Cardiac muscle cell (in vitro differentiated cells and primary cell): ENCODE measurements around the gene SIRT2. TPM values are rescaled to one million over a fixed set of nuclear protein-coding genes. Genes with fewer than 3 reads are reported as not detected.
"Not testable (repeated sequence)": the region's sequence is repeated elsewhere in the genome, so short reads cannot be mapped to it uniquely, and the experiment has no call there.

ENCODE experiments used
- DNase-seq, 2 donors: peaks; one replicate each; pipeline versions ENCODE4 v3.0.0 to v3.0.0-alpha.2; 2010 to 2017; ENCODE audit warnings: low read depth in 1 of 2, low spot score in 1 of 2
- H3K27ac ChIP-seq: fragments of 200-600 bp; sonication (generic); 2 replicates; pipeline ENCODE4 v1.5.1; 2016
- H3K27me3 ChIP-seq: fragments of 200-600 bp; sonication (generic); 2 replicates; pipeline ENCODE4 v1.6.0; 2016; ENCODE audit warnings: control low read depth
- H3K36me3 ChIP-seq: fragments of 200-600 bp; sonication (generic); 2 replicates; pipeline ENCODE4 v1.5.1; 2016; ENCODE audit warnings: control low read depth
- H3K4me1 ChIP-seq: fragments of 200-600 bp; sonication (generic); 2 replicates; pipeline ENCODE4 v1.8.1; 2017; ENCODE audit warnings: low read depth, mild to moderate bottlenecking, mixed run types
- H3K4me3 ChIP-seq: fragments of 200-600 bp; sonication (generic); 2 replicates; pipeline ENCODE4 v1.5.1; 2016; ENCODE audit warnings: mild to moderate bottlenecking
- H3K9me3 ChIP-seq: fragments of 200-600 bp; sonication (generic); 2 replicates; pipeline ENCODE4 v1.5.1; 2017; ENCODE audit warnings: low read depth, mild to moderate bottlenecking, control low read depth
- polyA plus RNA-seq: library from polyadenylated mRNA; unstranded; fragments of >200 nt; fragmentation: Nextera tagmentation; extraction: Ambion mirVana; gene quantifications from 2 replicates; pipeline ENCODE4 v1.2.1, GENCODE V29; 2016
- total RNA-seq: library from RNA; depleted of rRNA; stranded (reverse); fragments of >200 nt; gene quantifications from 2 replicates; pipeline ENCODE4 v1.2.3, GENCODE V29; 2016
- TF ChIP-seq, protein P1 (sequence below): IDR thresholded peaks from 2 replicates; pipeline ENCODE4 v1.5.1; 2012; ENCODE audit warnings: low read depth, mild to moderate bottlenecking, low read length

Gene SIRT2
- total and polyA plus RNA-seq, 2 experiments from 2014 or later = 33.4 to 33.5 TPM

DNA sequence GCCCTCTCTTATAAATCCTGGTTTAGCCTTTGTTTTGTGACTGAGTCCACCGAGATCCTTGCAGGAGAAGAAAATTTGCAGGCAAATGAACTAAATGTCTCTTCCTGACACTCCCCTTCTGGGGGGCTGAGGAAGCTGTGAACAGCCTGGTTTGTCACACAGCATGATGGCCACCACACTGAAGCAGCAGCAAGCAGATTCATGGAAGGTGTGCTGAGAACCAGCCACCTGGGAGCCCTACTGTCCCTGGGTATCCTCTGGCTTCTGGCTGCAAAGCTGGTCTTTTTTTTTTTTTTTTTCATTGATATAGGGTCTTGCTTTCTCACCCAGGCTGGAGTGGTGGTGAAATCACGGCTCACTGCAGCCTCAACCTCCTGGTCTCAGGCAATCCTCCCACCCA, 42.6 kb upstream of the SIRT2 start:
- Histone ChIP-seq H3K4me3 (no peak overlapping the region), H3K27ac (no peak overlapping the region), H3K27me3 (no peaks in the 10 kb centered on the region), H3K36me3 (peaks cover 4% of the 10 kb centered on the region), H3K4me1 (no peaks in the 10 kb centered on the region), H3K9me3 (no peaks in the 10 kb centered on the region)
- TF ChIP-seq, protein P1, sequence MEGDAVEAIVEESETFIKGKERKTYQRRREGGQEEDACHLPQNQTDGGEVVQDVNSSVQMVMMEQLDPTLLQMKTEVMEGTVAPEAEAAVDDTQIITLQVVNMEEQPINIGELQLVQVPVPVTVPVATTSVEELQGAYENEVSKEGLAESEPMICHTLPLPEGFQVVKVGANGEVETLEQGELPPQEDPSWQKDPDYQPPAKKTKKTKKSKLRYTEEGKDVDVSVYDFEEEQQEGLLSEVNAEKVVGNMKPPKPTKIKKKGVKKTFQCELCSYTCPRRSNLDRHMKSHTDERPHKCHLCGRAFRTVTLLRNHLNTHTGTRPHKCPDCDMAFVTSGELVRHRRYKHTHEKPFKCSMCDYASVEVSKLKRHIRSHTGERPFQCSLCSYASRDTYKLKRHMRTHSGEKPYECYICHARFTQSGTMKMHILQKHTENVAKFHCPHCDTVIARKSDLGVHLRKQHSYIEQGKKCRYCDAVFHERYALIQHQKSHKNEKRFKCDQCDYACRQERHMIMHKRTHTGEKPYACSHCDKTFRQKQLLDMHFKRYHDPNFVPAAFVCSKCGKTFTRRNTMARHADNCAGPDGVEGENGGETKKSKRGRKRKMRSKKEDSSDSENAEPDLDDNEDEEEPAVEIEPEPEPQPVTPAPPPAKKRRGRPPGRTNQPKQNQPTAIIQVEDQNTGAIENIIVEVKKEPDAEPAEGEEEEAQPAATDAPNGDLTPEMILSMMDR = no peak
- no peak for DNase-seq

DNA sequence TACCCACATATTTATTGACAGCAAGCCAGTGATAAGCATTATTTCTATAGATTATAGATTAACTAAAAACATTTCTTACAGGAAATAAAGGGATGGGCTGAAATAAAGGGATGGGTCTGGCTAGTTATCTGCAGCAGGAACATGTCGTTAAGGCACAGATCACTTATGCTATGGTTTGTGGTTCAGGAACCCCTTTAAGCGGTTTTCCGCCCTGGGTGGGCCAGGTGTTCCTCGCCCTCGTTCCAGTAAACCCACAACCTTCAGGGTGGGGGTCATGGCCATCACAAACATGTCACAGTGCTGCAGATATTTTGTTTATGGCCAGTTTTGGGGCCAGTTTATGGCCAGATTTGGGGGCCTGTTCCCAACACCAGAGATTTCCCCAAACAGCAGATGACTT, 42.0 kb upstream of the SIRT2 start:
- H3K27ac ChIP-seq, H3K9me3 ChIP-seq, H3K36me3 ChIP-seq: not testable (repeated sequence)

GRCh38 chr19:38939957-38940356, 40.5 kb upstream of the SIRT2 start:
- Histone ChIP-seq H3K27ac (no peak overlapping the region), H3K4me3 (no peak overlapping the region), H3K36me3 (peaks cover 4% of the 10 kb centered on the region), H3K27me3 (no peaks in the 10 kb centered on the region), H3K4me1 (no peaks in the 10 kb centered on the region), H3K9me3 (no peaks in the 10 kb centered on the region)
- TF ChIP-seq, protein P1 = no peak
- no peak for DNase-seq

More for the DNA sequence above, 42.0 kb upstream of the SIRT2 start:
- H3K4me3 ChIP-seq, DNase-seq, H3K27me3 ChIP-seq, H3K4me1 ChIP-seq: not testable (repeated sequence)

DNA sequence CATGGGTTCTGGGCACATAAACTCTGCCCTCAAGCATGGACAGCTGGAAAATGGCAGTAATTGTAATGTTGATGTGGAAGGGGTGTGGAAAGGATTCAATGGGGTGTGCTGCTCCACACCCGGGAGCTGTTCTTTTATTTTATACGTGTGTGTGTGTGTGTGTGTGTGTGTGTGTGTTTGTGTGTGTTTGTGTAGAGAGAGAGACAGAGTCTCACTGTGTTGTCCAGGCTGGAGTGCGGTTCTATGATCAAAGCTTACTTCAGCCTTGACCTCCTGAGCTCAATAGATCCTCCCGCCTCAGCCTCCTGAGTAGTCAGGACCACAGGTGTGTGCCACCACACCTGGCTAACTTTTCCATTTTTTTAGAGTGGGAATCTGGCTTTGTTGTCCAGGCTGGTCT, 34.1 kb upstream of the SIRT2 start:
- Histone ChIP-seq H3K27me3 (no peaks in the 10 kb centered on the region), H3K36me3 (no peaks in the 10 kb centered on the region), H3K27ac (no peak overlapping the region), H3K4me3 (no peak overlapping the region), H3K4me1 (no peaks in the 10 kb centered on the region), H3K9me3 (no peaks in the 10 kb centered on the region)
- TF ChIP-seq, protein P1 = no peak
- DNase-seq = no peak

DNA sequence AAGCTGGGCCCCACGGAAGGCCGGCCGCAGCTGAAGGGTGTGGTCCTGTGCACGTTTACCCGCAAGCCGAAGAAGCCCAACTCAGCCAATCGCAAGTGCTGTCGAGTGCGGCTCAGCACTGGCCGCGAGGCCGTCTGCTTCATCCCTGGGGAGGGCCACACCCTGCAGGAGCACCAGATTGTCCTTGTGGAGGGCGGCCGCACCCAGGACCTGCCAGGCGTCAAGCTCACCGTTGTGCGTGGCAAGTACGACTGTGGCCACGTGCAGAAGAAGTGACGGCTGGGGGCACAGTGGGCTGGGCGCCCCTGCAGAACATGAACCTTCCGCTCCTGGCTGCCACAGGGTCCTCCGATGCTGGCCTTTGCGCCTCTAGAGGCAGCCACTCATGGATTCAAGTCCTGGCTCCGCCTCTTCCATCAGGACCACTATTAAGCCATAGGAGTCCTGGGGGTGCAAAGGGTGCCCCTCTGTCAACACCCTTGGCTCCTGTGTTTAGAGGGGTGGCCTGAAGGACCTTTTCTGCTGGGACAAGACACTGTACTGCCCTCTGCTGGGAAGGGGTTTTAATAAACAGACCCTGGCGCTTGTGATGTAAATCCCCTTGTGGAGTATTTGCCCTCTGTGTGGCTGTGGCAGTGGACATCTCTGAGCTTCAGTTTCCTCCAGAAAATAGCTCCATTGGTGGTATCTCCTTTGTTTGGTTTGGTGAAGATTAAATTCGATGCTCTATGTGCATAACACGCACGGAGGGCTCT, 33.2 kb upstream of the SIRT2 start:
- no peaks in the 10 kb centered on the region for H3K9me3 ChIP-seq
- DNase-seq = peak; percentile 60 to 61

DNA sequence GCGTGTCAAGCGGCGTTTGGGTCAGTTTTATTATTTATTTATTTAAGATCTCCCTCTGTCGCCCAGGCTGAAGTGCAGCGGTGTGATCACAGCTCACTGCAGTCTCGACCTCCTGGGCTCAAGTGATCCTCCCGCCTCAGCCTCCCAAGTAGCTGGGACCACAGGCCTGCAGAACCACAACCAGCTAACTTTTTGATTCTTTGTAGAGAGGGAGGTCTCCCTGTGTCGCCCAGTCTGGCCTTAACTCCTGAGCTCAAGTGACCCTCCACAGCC, 32.0 kb upstream of the SIRT2 start:
- TF ChIP-seq, protein P1 = no peak
- Histone ChIP-seq H3K9me3 (no peaks in the 10 kb centered on the region), H3K27me3 (no peaks in the 10 kb centered on the region), H3K4me1 (no peaks in the 10 kb centered on the region), H3K4me3 (peak overlapping the region; percentile 88), H3K27ac (peak overlapping the region; percentile 44), H3K36me3 (peaks cover 2% of the 10 kb centered on the region)
- DNase-seq = no peak

More for the DNA sequence above, 33.2 kb upstream of the SIRT2 start:
- no peaks in the 10 kb centered on the region for H3K4me1 ChIP-seq
- peaks cover 2% of the 10 kb centered on the region for H3K36me3 ChIP-seq
- no peak overlapping the region for H3K27ac ChIP-seq
- TF ChIP-seq, protein P1 = peak; percentile 41
- H3K27me3 ChIP-seq = no peaks in the 10 kb centered on the region
- no peak overlapping the region for H3K4me3 ChIP-seq
